GM19324 (cell line): ENCODE data around the gene KLHL8.

Experiments
- ATAC-seq: cut with Tn5 transposase; IDR thresholded peaks from one replicate; pipeline ENCODE4 v1.9.1; 2021; ENCODE audit warnings: mild to moderate bottlenecking, moderate library complexity; ENCODE audit not compliant: unreplicated experiment, low FRiP score

Gene KLHL8

GRCh38 chr4:87128006-87128705, 92.3 kb downstream of the KLHL8 start:
- ATAC-seq, result no peak

GRCh38 chr4:87126056-87126455, 94.4 kb downstream of the KLHL8 start:
- no peak for ATAC-seq

GRCh38 chr4:87122252-87122651, 98.2 kb downstream of the KLHL8 start:
- no peak for ATAC-seq

- no peak for ATAC-seq
Observed at GRCh38 chr4:87121341-87122065, 98.9 kb downstream of the KLHL8 start.

GRCh38 chr4:87120411-87121162, 99.8 kb downstream of the KLHL8 start:
- no peak for ATAC-seq

GRCh38 chr4:87120010-87120409, 100.4 kb downstream of the KLHL8 start:
- ATAC-seq, result no peak

- no peak for ATAC-seq
Observed at GRCh38 chr4:87118826-87119225, 101.6 kb downstream of the KLHL8 start.

GRCh38 chr4:87118421-87118820, 102.0 kb downstream of the KLHL8 start:
- ATAC-seq, result no peak

GRCh38 chr4:87117732-87118075, 102.7 kb downstream of the KLHL8 start:
- no peak for ATAC-seq

- no peak for ATAC-seq
Observed at GRCh38 chr4:87117051-87117731, 103.2 kb downstream of the KLHL8 start.

GRCh38 chr4:87116231-87116630, 104.2 kb downstream of the KLHL8 start:
- ATAC-seq, result no peak

- ATAC-seq, result no peak
Observed at GRCh38 chr4:87114245-87115062, 106.0 kb downstream of the KLHL8 start.

GRCh38 chr4:87112063-87112462, 108.4 kb downstream of the KLHL8 start:
- no peak for ATAC-seq
